Esophagus squamous epithelium (tissue), 5 donors: ENCODE results near the gene HMOX1. TPM values are rescaled to one million over a fixed set of nuclear protein-coding genes. Genes with fewer than 3 reads are reported as not detected.

Experiments used
- DNase-seq: peaks from one replicate; lab custom pipeline; 2025; lab: John Stamatoyannopoulos, UW
- H3K27ac ChIP-seq, 4 donors: fragments of 200-600 bp; sonication (generic); one replicate each; pipeline ENCODE4 v1.5.1; 2016 to 2019; ENCODE audit warnings: mild to moderate bottlenecking in 1 of 4
- H3K27me3 ChIP-seq, 4 donors: fragments of 200-600 bp; sonication (generic); 1 replicate in 3 of 4; 2 replicates in 1 of 4; pipeline versions ENCODE4 v1.5.1 to v1.6.0; 2017 to 2021; ENCODE audit warnings: antibody characterized with exemption in 1 of 4
- H3K36me3 ChIP-seq, 3 donors: fragments of 200-600 bp; sonication (generic); one replicate each; pipeline ENCODE4 v1.5.1; 2016 to 2019
- H3K4me1 ChIP-seq, 3 donors: fragments of 200-600 bp; sonication (generic); one replicate each; pipeline ENCODE4 v1.5.1; 2017 to 2019
- H3K4me3 ChIP-seq, 4 donors: fragments of 200-600 bp; sonication (generic); 1 replicate in 3 of 4; 2 replicates in 1 of 4; pipeline ENCODE4 v1.5.1; 2016 to 2019; ENCODE audit warnings: mild to moderate bottlenecking in 2 of 4, moderate library complexity in 1 of 4
- H3K9me3 ChIP-seq, 3 donors: fragments of 200-600 bp; sonication (generic); one replicate each; pipeline ENCODE4 v1.5.1; 2016 to 2019
- CTCF ChIP-seq, 6 experiments: fragments of 450-650 bp in 4 of 6; fragments of 200-600 bp in 2 of 6; sonication (generic) in 2 of 6; IDR thresholded peaks; one replicate each; pipeline ENCODE4 v1.5.1; 2016 to 2019; ENCODE audit warnings: antibody characterized with exemption in 6 of 6, mild to moderate bottlenecking in 4 of 6, moderate library complexity in 4 of 6
- POLR2A ChIP-seq, 4 donors: fragments of 450-650 bp; IDR thresholded peaks; one replicate each; pipeline ENCODE4 v1.6.1; 2017; ENCODE audit warnings: antibody characterized with exemption in 4 of 4, mild to moderate bottlenecking in 4 of 4, moderate library complexity in 3 of 4
- WGBS, 2 donors: methylation state at CpG; one replicate each; pipeline ENCODE4 v1.1.5; 2018; 5-methylcytosine and 5-hydroxymethylcytosine counted together
- intact Hi-C: fragments of 100-400 bp; cut with DNase I; formaldehyde crosslinking; loops from one replicate; pipeline ENCODE4 v1.15.0; 2022
- total RNA-seq, 4 donors: library from RNA; depleted of rRNA; stranded (reverse); fragments of >200 nt; gene quantifications; one replicate each; pipeline ENCODE4 v1.1.0, GENCODE V29; 2016
- donor health status: DM: yes; HTN: yes; CAD: no.

HMOX1 gene
- total RNA-seq, 4 donors from 2014 or later = 13.0 to 39.0 (median 18.3) TPM

- H3K4me1 ChIP-seq = peaks cover 14 to 60% (median 25%) of the 10 kb centered on the region in 3 donors
- no peaks in the 10 kb centered on the region for H3K27me3 ChIP-seq
- H3K36me3 ChIP-seq = no peaks in the 10 kb centered on the region
- H3K4me3 ChIP-seq = no peak overlapping the region
- TF ChIP-seq POLR2A (IDR thresholded peaks at IDR 0.05) (no peak), CTCF (IDR thresholded peaks at IDR 0.05) (no peak)
- no peak for DNase-seq
- no peaks in the 10 kb centered on the region for H3K9me3 ChIP-seq
- intact Hi-C loops = no loop called here
- 80 to 93% methylated on average over 1 to 4 of the region's 8 CpGs for WGBS, 2 donors
- H3K27ac ChIP-seq = peak overlapping the region in 1 of 4 donors; percentile 8
These were observed 5.4 kb upstream of the HMOX1 start for GRCh38 chr22:35375526-35375925.

GRCh38 chr22:35376728-35377472 lies 4.0 kb upstream of the HMOX1 start:
- 5 to 9% methylated on average over 11 to 12 of the region's 17 CpGs for WGBS, 2 donors
- Histone ChIP-seq H3K9me3 (no peaks in the 10 kb centered on the region), H3K27ac (peak overlapping the region; percentile 46 to 83 (median 76)), H3K4me1 (peaks cover 18 to 65% (median 31%) of the 10 kb centered on the region in 3 donors), H3K36me3 (no peaks in the 10 kb centered on the region), H3K4me3 (peak overlapping the region in 1 of 4 donors; percentile 21), H3K27me3 (no peaks in the 10 kb centered on the region)
- DNase-seq = peak; percentile 60
- no peak for TF ChIP-seq CTCF (IDR thresholded peaks at IDR 0.05)
- TF ChIP-seq POLR2A (IDR thresholded peaks at IDR 0.05) = no peak
- intact Hi-C loops = no loop called here

GRCh38 chr22:35377735-35378134 lies 3.2 kb upstream of the HMOX1 start:
- no peaks in the 10 kb centered on the region for H3K27me3 ChIP-seq
- no peak for DNase-seq
- H3K36me3 ChIP-seq = no peaks in the 10 kb centered on the region
- intact Hi-C loops = no loop called here
- H3K4me1 ChIP-seq = peaks cover 13 to 64% (median 27%) of the 10 kb centered on the region in 3 donors
- H3K9me3 ChIP-seq = no peaks in the 10 kb centered on the region
- WGBS, 2 donors = 65 to 69% methylated on average over 3 of the region's 3 CpGs
- H3K4me3 ChIP-seq = no peak overlapping the region
- TF ChIP-seq CTCF (IDR thresholded peaks at IDR 0.05) (no peak), POLR2A (IDR thresholded peaks at IDR 0.05) (no peak)
- peak overlapping the region; percentile 46 to 83 (median 76) for H3K27ac ChIP-seq

- WGBS, 2 donors = 86 to 93% methylated on average over 3 of the region's 3 CpGs
- Histone ChIP-seq H3K4me3 (no peak overlapping the region), H3K9me3 (no peaks in the 10 kb centered on the region), H3K27ac (peak overlapping the region in 1 of 4 donors; percentile 27), H3K27me3 (no peaks in the 10 kb centered on the region), H3K4me1 (peaks cover 13 to 71% (median 27%) of the 10 kb centered on the region in 3 donors), H3K36me3 (peaks cover 0 to 4% (median 0%) of the 10 kb centered on the region in 3 donors)
- no peak for TF ChIP-seq POLR2A (IDR thresholded peaks at IDR 0.05)
- TF ChIP-seq CTCF (IDR thresholded peaks at IDR 0.05) = no peak
- DNase-seq = no peak
- intact Hi-C loops = no loop called here
These were observed 2.3 kb upstream of the HMOX1 start for GRCh38 chr22:35378621-35379020.
